HTR-8/SVneo (cell line): Measurements from ENCODE around the gene TMEM116.
"Not testable (repeated sequence)": the region's sequence is repeated elsewhere in the genome, so short reads cannot be mapped to it uniquely, and the experiment has no call there.

Experiments
- DNase-seq: peaks from one replicate; pipeline ENCODE4 v3.0.0; 2011; ENCODE audit warnings: low spot score, mixed read lengths; ENCODE audit not compliant: insufficient read length
- FAIRE-seq: peaks from 2 replicates; lab custom pipeline; 2011; peaks lifted over from hg19 to GRCh38; lab: Jason Lieb, UNC

The TMEM116 gene

GRCh38 chr12:112010415-112011344 is 2.3 kb downstream of the TMEM116 start:
- FAIRE-seq: no peak

DNA sequence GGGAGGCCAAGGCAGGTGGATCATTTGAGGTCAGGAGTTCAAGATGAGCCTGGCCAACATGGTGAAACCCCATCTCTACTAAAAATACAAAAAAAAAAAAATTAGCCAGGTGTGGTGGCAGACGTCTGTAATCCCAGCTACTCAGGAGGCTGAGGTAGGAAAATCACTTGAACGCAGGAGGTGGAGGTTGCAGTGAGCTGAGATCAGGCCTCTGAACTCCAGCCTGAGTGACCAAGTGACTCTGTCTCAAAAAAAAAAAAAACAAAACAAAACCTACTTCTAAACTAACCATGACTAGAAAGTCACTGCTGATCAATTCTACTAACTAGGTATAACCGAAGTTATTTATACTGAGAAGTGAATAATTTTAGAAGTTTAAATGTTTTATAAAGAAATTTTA is 3.4 kb downstream of the TMEM116 start:
- not testable (repeated sequence) for FAIRE-seq, DNase-seq

More at GRCh38 chr12:112010415-112011344, 2.3 kb downstream of the TMEM116 start:
- DNase-seq: no peak

DNA sequence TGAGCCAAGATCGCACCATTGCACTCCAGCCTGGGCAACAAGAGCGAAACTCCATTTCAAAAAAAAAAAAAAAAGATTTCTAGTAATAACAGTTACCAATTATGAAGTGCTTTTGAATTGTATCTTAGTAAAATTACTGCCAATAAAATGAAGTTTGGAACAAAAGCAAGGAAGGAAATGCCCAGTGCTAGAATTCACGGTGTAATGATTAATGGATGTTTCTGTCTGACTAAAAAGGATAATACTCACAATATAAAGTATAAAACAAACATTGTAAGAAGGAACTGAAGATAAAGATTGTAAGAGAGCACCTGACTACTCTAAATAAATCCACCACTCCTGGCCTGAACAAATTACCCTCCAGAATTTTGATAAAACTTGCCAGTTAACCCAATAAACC is 4.0 kb downstream of the TMEM116 start:
- FAIRE-seq: no peak
- DNase-seq: no peak

GRCh38 chr12:112007945-112008344 is 5.0 kb downstream of the TMEM116 start:
- FAIRE-seq (no peak), DNase-seq (no peak)

DNA sequence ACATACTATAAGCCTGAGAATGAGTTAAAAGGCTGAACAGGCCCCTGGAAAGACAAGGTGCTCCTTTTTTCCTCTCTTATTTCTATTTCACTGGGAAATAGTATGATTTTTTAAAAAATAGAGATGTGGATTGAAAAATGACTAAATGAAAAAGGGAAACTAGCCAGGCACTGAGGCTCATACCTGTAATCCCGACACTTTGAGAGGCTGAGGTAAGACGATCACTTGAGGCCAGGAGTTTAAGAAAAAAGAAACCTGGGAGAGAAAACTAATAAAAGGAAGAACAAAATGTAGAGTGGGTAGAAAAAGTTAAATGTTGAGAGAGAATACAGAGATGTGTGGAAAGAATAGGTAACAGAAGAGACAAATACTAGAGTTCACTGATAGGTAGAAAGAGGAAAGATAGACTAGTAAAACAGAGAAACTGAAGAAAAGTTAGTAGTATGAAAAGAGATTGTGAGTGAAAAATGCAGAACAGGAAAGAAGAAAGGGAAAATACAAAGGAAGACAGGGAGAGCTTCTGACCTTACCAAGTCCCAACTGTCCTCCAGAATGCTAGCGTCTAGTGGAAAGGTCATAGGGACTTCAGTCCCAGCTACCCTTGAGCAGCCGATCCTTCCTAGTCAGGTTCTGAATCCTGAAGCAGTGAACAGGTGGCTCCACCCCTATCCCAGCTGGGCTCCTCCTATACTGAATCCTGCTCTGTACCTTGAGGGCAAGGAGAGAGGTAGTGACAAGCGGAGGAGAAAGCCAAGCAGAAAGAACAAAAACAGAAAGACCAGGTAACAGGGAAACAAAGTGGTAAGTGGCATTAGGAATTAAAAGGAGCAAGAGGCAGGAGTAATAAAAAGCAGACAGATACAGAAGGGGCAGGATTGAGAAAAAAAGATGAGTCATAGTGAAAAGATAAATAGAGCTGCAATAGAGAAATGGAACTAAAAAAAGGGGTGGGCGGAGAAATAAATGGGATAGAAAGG is 7.3 kb downstream of the TMEM116 start:
- FAIRE-seq (no peak), DNase-seq (no peak)

GRCh38 chr12:112004041-112004440 is 8.9 kb downstream of the TMEM116 start:
- DNase-seq (no peak), FAIRE-seq (no peak)

DNA sequence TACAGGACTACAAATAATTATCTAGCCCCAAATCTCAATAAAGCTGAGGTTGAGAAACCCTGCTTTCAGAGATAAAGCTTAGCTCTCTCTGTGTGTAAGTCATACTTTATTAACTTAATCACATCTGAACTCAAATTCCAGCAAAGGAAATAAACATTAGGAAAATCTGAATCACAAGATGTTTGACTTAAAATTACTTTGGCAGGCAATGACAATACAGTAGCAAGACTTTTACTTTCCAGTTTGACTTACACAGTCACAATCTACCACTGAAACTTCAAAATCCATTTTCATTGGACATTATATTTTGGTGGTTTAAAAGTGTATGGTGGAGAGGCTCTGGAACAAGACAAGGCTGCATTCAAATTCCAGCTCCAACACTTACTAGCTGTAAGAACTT is 11.4 kb downstream of the TMEM116 start:
- DNase-seq (no peak), FAIRE-seq (no peak)

GRCh38 chr12:112000820-112001219 is 12.1 kb downstream of the TMEM116 start:
- no peak for FAIRE-seq
- DNase-seq: no peak

GRCh38 chr12:111999129-111999528 is 13.8 kb downstream of the TMEM116 start:
- not testable (repeated sequence) for FAIRE-seq, DNase-seq

DNA sequence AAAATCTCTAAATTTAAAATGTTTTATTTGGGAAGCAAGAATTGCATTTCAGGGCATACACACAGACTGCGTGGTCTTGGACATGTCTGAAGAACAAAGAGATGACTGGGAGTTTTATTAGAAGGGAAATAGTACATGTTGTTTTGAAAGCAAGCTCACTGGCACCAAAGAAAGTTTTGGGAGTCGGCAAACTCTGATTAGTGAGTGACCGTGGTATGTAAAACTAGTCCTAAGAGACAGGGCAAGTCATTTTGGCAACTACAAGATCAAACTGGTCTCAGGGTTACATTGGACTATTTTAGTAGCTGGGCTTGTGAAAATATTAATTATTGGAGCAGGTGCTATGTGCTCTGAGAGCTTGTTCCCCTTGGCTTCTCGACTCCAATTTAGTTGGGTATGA is 14.9 kb downstream of the TMEM116 start:
- DNase-seq (no peak), FAIRE-seq (no peak)

DNA sequence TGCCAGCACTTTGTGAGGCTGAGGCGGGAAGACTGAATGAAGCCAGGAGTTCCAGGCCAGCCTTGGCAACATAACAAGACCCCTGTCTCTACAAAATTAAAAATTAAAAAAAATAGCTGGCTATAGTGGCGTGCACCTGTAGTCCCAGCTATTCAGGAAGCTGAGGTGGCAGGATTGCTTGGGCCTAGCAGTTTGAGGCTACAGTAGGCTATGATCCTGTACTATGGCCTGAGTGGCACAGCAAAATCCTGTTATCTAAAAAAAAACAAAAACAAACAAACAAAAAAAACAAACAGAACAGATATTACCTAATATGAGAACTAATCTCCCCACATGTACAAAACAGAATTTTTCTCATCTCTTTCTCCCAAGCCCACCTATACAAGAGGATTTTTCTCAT is 15.7 kb downstream of the TMEM116 start:
- DNase-seq (no peak), FAIRE-seq (no peak)

- no peak for FAIRE-seq
- DNase-seq: no peak
Measured at GRCh38 chr12:111995782-111996480, 17.0 kb downstream of the TMEM116 start.

DNA sequence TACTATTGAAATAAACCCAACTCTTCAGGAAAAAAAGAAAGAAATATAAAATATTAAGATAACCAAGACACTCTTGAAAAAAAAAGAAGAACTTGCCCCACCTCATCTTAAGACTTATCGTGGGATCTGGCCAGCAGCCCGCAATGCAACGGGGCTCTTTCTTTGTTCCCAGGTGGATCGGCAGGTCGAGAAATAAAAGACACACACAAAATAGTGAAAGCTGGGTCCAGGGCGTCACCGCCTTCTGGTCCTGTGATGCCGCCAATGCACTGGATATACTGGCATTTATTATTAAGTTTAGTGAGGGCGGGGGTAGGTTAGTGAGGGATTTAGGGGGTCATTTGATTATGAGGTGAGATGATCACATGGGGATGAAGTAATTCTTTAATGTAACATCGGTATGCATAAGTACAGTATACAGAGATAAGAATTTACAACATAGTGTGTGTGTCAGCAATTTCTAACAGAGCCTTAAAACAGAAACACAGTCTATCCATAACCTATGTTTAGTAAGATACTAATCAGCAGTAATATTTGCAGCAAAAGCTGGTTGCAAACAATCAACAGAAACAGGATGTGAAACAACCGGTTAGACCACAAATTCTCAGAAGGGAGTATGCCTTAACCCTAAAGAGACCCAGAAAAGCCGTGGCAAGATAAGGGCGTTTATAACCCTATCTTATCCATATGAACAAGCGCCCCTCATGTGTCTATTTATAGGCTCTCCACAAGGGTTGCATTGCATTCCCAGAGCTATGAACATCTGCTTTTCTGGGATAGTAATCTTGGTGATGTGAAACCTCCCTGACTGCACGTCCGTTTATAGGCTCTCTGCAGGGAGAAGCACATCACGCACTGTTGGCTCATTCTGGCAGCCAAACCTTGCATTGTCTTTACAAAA is 18.5 kb downstream of the TMEM116 start:
- DNase-seq, FAIRE-seq: not testable (repeated sequence)

DNA sequence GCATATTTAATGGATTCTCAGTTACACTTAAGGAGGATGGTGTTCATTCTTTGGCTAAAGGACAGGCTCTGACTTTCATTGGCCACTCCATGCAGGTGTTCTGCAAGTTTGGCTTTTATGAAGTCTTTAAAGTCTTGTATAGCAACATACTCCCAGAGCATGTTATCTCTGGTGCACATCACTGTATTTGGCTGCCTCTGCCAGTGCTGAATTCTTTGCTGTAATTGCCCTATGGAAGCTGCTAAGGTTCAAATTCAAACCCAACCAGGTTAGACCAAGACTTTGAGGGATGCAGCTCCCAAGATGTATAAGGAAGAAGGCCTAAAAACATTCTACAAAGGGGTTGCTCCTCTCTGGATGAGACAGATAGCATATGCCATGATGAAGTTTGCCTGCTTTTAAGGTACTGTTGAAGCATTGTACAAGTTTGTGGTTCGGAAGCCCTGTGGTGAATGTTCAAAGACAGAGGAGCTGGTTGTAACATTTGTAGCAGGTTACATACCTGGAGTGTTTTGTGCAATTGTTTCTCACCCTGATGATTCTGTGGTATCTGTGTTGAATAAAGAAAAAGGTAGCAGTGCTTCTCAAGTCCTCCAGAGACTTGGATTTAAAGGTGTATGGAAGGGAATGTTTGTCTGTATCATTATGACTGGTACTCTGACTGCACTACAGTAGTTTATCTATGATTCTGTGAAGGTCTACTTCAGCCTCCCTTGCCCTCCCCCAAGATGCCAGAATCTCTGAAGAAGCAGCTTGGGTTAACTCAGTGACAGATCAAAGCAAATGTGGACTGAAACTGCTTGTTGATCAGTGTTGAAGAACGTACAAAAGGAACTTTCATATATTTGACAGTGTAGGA is 19.4 kb downstream of the TMEM116 start:
- DNase-seq: no peak
- FAIRE-seq: no peak

GRCh38 chr12:111992464-111992863 is 20.5 kb downstream of the TMEM116 start:
- DNase-seq (no peak), FAIRE-seq (no peak)

DNA sequence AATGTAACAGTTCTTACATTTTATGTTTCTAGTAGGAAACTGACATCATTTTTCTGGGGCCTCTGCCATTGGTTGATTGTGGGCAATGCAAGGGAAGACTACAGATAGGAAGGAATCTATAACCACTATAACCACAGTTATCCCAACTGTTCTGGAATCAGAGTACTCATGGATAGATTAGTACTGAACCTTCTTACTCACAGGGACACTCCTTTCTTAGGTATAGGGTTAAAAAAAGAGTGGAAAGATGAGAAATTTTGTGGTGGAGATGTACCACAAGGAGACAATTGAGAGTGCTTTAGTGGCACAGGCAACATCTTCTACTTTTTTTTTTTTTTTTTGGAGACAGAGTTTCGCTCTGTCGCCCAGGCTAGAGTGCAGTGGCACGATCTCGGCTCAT is 21.0 kb downstream of the TMEM116 start:
- FAIRE-seq (no peak), DNase-seq (no peak)

DNA sequence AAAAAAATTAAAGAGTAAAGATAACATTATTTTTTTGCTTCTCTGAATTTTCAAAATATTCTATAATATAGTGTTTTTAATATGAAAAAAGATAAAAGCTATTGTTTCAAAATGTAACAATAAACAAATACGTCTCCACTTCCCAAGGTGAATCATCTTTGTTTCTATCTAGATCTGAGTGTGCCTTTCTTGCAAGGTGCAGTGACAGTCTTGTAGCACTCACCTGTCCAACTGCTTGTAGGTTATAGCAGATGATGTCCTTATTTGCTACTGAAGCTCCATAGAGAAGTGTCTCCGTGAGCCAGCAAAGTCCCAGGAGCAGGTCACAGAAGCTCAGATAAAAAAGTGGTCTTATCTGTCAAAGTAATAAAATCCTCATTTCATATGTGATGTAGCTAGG is 21.4 kb downstream of the TMEM116 start:
- no peak for FAIRE-seq
- DNase-seq: no peak

GRCh38 chr12:111984820-111985219 is 28.1 kb downstream of the TMEM116 start:
- no peak for DNase-seq
- FAIRE-seq: no peak
